CD14-positive monocyte (primary cell): Measurements from ENCODE around the gene NAXD. TPM values are rescaled to one million over a fixed set of nuclear protein-coding genes. Genes with fewer than 3 reads are reported as not detected.

Source experiments
- DNase-seq, 3 donors: peaks; one replicate each; pipeline ENCODE4 v3.0.0-alpha.2; 2011 to 2022
- H2AFZ ChIP-seq: 2 replicates; pipeline ENCODE4 v1.6.0; 2012; ENCODE audit warnings: mild to moderate bottlenecking, low read depth, low read length, inconsistent platforms; ENCODE audit not compliant: insufficient read depth, poor library complexity, severe bottlenecking
- H3K27ac ChIP-seq, 2 donors: 1 replicate in 1 of 2; 2 replicates in 1 of 2; pipeline ENCODE4 v1.5.1; 2012 to 2013; ENCODE audit warnings: low read length in 2 of 2, control low read depth in 1 of 2, inconsistent platforms in 1 of 2, low read depth in 1 of 2, mild to moderate bottlenecking in 1 of 2
- H3K27me3 ChIP-seq, 2 donors: one replicate each; pipeline versions ENCODE4 v1.6.0 to v1.6.1; 2011 to 2013; ENCODE audit warnings: low read length in 2 of 2; ENCODE audit not compliant: control insufficient read depth in 2 of 2, insufficient read depth in 2 of 2
- H3K36me3 ChIP-seq, 2 donors: replicated peaks in 1 of 2; 1 replicate in 1 of 2; 2 replicates in 1 of 2; pipeline versions ENCODE4 v1.5.1 to v1.6.1; 2012 to 2013; ENCODE audit warnings: low read length in 2 of 2, control low read depth in 1 of 2, inconsistent platforms in 1 of 2, mild to moderate bottlenecking in 1 of 2; ENCODE audit not compliant: insufficient read depth in 2 of 2, control insufficient read depth in 1 of 2
- H3K4me1 ChIP-seq, 2 donors: 1 replicate in 1 of 2; 2 replicates in 1 of 2; pipeline versions ENCODE4 v1.5.1 to v1.6.1; 2012 to 2013; ENCODE audit warnings: low read length in 2 of 2, control low read depth in 1 of 2, inconsistent platforms in 1 of 2, mild to moderate bottlenecking in 1 of 2, moderate library complexity in 1 of 2; ENCODE audit not compliant: insufficient read depth in 2 of 2, control insufficient read depth in 1 of 2
- H3K4me2 ChIP-seq: replicated peaks from 2 replicates; pipeline ENCODE3; 2012; ENCODE audit warnings: low read length, moderate library complexity, mild to moderate bottlenecking; ENCODE audit not compliant: poor library complexity, severe bottlenecking; ENCODE audit errors: extremely low read depth
- H3K4me3 ChIP-seq, 3 experiments: fragments of 200-600 bp in 1 of 3; sonication (generic) in 1 of 3; replicated peaks in 1 of 3; 1 replicate in 2 of 3; 2 replicates in 1 of 3; pipeline ENCODE4 v1.5.1; 2011 to 2013; ENCODE audit warnings: low read length in 3 of 3, mild to moderate bottlenecking in 3 of 3, control low read depth in 2 of 3, low read depth in 2 of 3, inconsistent platforms in 1 of 3, moderate library complexity in 1 of 3
- H3K79me2 ChIP-seq: 2 replicates; pipeline ENCODE4 v1.6.0; 2012; ENCODE audit warnings: mild to moderate bottlenecking, control low read depth, inconsistent platforms, low read length, moderate library complexity; ENCODE audit not compliant: insufficient read depth
- H3K9ac ChIP-seq: 2 replicates; pipeline ENCODE4 v1.6.0; 2017; ENCODE audit warnings: low read length, mild to moderate bottlenecking; ENCODE audit not compliant: insufficient read depth, poor library complexity, severe bottlenecking
- H3K9me3 ChIP-seq, 2 donors: replicated peaks in 1 of 2; 1 replicate in 1 of 2; 2 replicates in 1 of 2; pipeline versions ENCODE4 v1.5.1 to v1.6.1; 2012 to 2013; ENCODE audit warnings: low read length in 2 of 2, control low read depth in 1 of 2; ENCODE audit not compliant: control insufficient read depth in 1 of 2, insufficient read depth in 1 of 2
- H4K20me1 ChIP-seq: 2 replicates; pipeline ENCODE4 v1.6.0; 2012; ENCODE audit warnings: mild to moderate bottlenecking, low read length, control low read depth, moderate library complexity; ENCODE audit not compliant: insufficient read depth
- H3K27ac Mint-ChIP-seq, 7 donors: one replicate each; pipeline ENCODE4 v1.8.0; 2020; ENCODE audit warnings: mild to moderate bottlenecking in 7 of 7, mixed read lengths in 7 of 7, moderate library complexity in 6 of 7, inconsistent platforms in 2 of 7
- H3K27me3 Mint-ChIP-seq, 3 donors: one replicate each; pipeline ENCODE4 v1.8.0; 2021 to 2022; ENCODE audit warnings: low read depth in 3 of 3, mild to moderate bottlenecking in 3 of 3, mixed read lengths in 3 of 3, moderate library complexity in 3 of 3, inconsistent platforms in 1 of 3
- H3K36me3 Mint-ChIP-seq, 2 donors: one replicate each; pipeline ENCODE4 v1.8.0; 2020; ENCODE audit warnings: mixed read lengths in 2 of 2, inconsistent platforms in 1 of 2, mild to moderate bottlenecking in 1 of 2
- H3K4me1 Mint-ChIP-seq: one replicate; pipeline ENCODE4 v1.8.0; 2020; ENCODE audit warnings: mild to moderate bottlenecking, mixed read lengths
- H3K4me3 Mint-ChIP-seq, 2 donors: one replicate each; pipeline ENCODE4 v1.8.0; 2020; ENCODE audit warnings: mild to moderate bottlenecking in 2 of 2, mixed read lengths in 2 of 2, moderate library complexity in 1 of 2
- H3K9me3 Mint-ChIP-seq, 7 donors: one replicate each; pipeline ENCODE4 v1.8.0; 2020 to 2022; ENCODE audit warnings: mixed read lengths in 7 of 7, mild to moderate bottlenecking in 6 of 7, moderate library complexity in 6 of 7, inconsistent platforms in 2 of 7
- CTCF ChIP-seq: fragments of 200-600 bp; IDR thresholded peaks from one replicate; pipeline ENCODE4 v1.8.0; 2022; ENCODE audit warnings: antibody characterized with exemption, mild to moderate bottlenecking
- WGBS: methylation state at CpG from one replicate; pipeline ENCODE4 v1.1.5; 2013; ENCODE audit warnings: missing lambda C conversion rate; ENCODE audit not compliant: insufficient coverage; 5-methylcytosine and 5-hydroxymethylcytosine counted together
- intact Hi-C, 2 donors: fragments of 100-400 bp; cut with micrococcal nuclease; formaldehyde crosslinking; loops; one replicate each; pipeline versions ENCODE4 v1.15.0 to v1.15.1; 2023
- polyA plus RNA-seq, 3 donors: library from polyadenylated mRNA; depleted of rRNA in 1 of 3; unstranded in 2 of 3; stranded (reverse) in 1 of 3; fragments of 300-500 nt in 2 of 3; fragments of >200 nt in 1 of 3; fragmentation: Illumina TruSeq in 2 of 3; gene quantifications; 1 replicate in 2 of 3; 2 replicates in 1 of 3; pipeline ENCODE4 v1.2.3, GENCODE V29; 2012 to 2021

Gene NAXD
- polyA plus RNA-seq, 3 donors, result 7.4 to 22.8 (median 8.5) TPM

- no peak overlapping the region for H3K4me2 ChIP-seq
- 92% methylated on average over 8 of the region's 12 CpGs for WGBS
- Mint-ChIP-seq H3K27me3 (no peaks in the 10 kb centered on the region), H3K36me3 (peaks cover 64 to 85% of the 10 kb centered on the region in 2 donors), H3K4me1 (peaks cover 8% of the 10 kb centered on the region), H3K9me3 (peaks cover 0 to 2% (median 0%) of the 10 kb centered on the region in 7 donors), H3K27ac (peak overlapping the region in 1 of 7 donors; percentile 47), H3K4me3 (no peak overlapping the region)
- peaks cover 2% of the 10 kb centered on the region in 2 donors for H3K4me1 ChIP-seq
- H3K36me3 ChIP-seq, result peaks cover 66 to 96% of the 10 kb centered on the region in 2 donors
- H3K27ac ChIP-seq, result peak overlapping the region in 1 of 2 donors; percentile 38
- H3K79me2 ChIP-seq, result peaks cover 4% of the 10 kb centered on the region
- H4K20me1 ChIP-seq, result no peaks in the 10 kb centered on the region
- H3K4me3 ChIP-seq, result no peak overlapping the region
- H3K9me3 ChIP-seq, result no peaks in the 10 kb centered on the region
- no peaks in the 10 kb centered on the region for H3K27me3 ChIP-seq
- no peak for TF ChIP-seq CTCF
- no peak for DNase-seq
- H2AFZ ChIP-seq, result no peak overlapping the region
- intact Hi-C loops, result loop anchor here in 1 of 2 donors (5.0 kb wide), 1 partner anchor 35 kb away; no protein-coding TSS in a partner anchor
- H3K9ac ChIP-seq, result no peak overlapping the region
Measured at GRCh38 chr13:110682746-110683145, 67.4 kb downstream of the NAXD start.

DNA sequence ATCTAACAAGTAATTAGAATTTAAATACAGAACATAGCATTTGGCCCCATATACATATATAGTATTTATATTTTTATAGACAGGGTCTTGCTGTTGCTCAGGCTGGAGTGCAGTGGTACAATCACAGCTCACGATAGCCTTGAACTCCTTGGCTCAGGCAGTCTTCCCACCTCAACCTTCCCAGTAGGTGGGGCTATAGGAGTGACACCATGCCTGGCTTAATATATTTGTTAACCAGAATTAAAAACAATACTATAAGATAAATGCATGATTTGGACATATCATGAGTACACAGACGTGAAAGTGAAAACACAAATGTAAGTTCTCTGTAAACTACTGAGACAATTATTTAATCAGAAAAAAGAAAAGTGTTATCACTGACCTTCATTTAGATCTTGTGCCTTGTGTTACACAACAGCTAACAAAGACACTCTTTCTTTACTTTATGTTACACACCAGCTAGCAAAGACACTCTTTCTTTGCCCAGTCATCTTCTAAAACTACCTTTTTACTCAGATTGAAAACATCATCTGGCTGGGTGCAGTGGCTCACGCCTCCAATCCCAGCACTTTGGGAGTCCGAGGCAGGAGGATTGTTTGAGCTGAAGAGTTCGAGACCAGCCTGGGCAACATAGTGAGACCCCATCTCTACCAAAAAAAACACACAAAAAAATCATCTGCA, 68.0 kb downstream of the NAXD start:
- Mint-ChIP-seq H3K27ac (peak overlapping the region in 5 of 7 donors; percentile 46 to 85 (median 68)), H3K9me3 (peaks cover 0 to 2% (median 0%) of the 10 kb centered on the region in 7 donors)
- no peak for DNase-seq

More for the DNA sequence above, 68.0 kb downstream of the NAXD start:
- H3K4me3 ChIP-seq, result no peak overlapping the region
- no peaks in the 10 kb centered on the region for H3K27me3 Mint-ChIP-seq
- intact Hi-C loops, result loop anchor here in 1 of 2 donors (5.0 kb wide), 1 partner anchor 34 kb away; no protein-coding TSS in a partner anchor
- no peaks in the 10 kb centered on the region for H3K9me3 ChIP-seq
- H3K9ac ChIP-seq, result no peak overlapping the region
- TF ChIP-seq CTCF, result peak; percentile 72
- H3K4me1 Mint-ChIP-seq, result peaks cover 8% of the 10 kb centered on the region
- peaks cover 65 to 85% of the 10 kb centered on the region in 2 donors for H3K36me3 Mint-ChIP-seq
- H3K36me3 ChIP-seq, result peaks cover 66 to 96% of the 10 kb centered on the region in 2 donors
- no peak overlapping the region for H3K4me2 ChIP-seq
- H3K4me1 ChIP-seq, result no peaks in the 10 kb centered on the region
- no peak overlapping the region for H2AFZ ChIP-seq
- H3K4me3 Mint-ChIP-seq, result no peak overlapping the region
- WGBS, result no CpG with 5 or more reads among the region's 5 CpGs
- no peaks in the 10 kb centered on the region for H3K27me3 ChIP-seq
- no peaks in the 10 kb centered on the region for H3K79me2 ChIP-seq
- H3K27ac ChIP-seq, result peak overlapping the region in 1 of 2 donors; percentile 52
- no peaks in the 10 kb centered on the region for H4K20me1 ChIP-seq
